HG03558 (cell line): Measurements from ENCODE around the gene CDADC1.

Experiments
- ATAC-seq: cut with Tn5 transposase; IDR thresholded peaks from one replicate; pipeline ENCODE4 v1.9.1; 2021; ENCODE audit warnings: moderate number of reproducible peaks; ENCODE audit not compliant: unreplicated experiment; ENCODE audit errors: extremely low read depth

The CDADC1 gene

GRCh38 chr13:49247643-49248621 lies at the start of gene CDADC1:
Gene CDADC1, plus strand, starts transcription at chr13:49247925. Its CDS starts 113 bp downstream, at chr13:49248038.
- ATAC-seq = peak; percentile 73

GRCh38 chr13:49206641-49207040 lies 41.1 kb upstream of the CDADC1 start:
- ATAC-seq = no peak

- ATAC-seq = no peak
Measured at GRCh38 chr13:49208619-49209018, 39.1 kb upstream of the CDADC1 start.

- ATAC-seq = no peak
Measured at GRCh38 chr13:49210114-49210513, 37.6 kb upstream of the CDADC1 start.

GRCh38 chr13:49210669-49211068 lies 37.1 kb upstream of the CDADC1 start:
- no peak for ATAC-seq

- ATAC-seq = no peak
Measured at GRCh38 chr13:49213539-49213938, 34.2 kb upstream of the CDADC1 start.

- no peak for ATAC-seq
Measured at GRCh38 chr13:49213997-49214916, 33.5 kb upstream of the CDADC1 start.

GRCh38 chr13:49214917-49215376 lies 32.8 kb upstream of the CDADC1 start:
- ATAC-seq = no peak

- no peak for ATAC-seq
Measured at GRCh38 chr13:49216334-49216733, 31.4 kb upstream of the CDADC1 start.

GRCh38 chr13:49217962-49218492 lies 29.7 kb upstream of the CDADC1 start:
- no peak for ATAC-seq

- no peak for ATAC-seq
Measured at GRCh38 chr13:49218493-49219051, 29.2 kb upstream of the CDADC1 start.

GRCh38 chr13:49219647-49220035 lies 28.1 kb upstream of the CDADC1 start:
- ATAC-seq = no peak

GRCh38 chr13:49220036-49220855 lies 27.5 kb upstream of the CDADC1 start, which contains the start of gene MLNR:
Gene MLNR, plus strand, starts transcription at chr13:49220338. Its CDS starts 0 bp downstream, at chr13:49220338.
- ATAC-seq = no peak

- ATAC-seq = no peak
Measured at GRCh38 chr13:49220856-49221589, 26.7 kb upstream of the CDADC1 start.

GRCh38 chr13:49221590-49221965 lies 26.1 kb upstream of the CDADC1 start:
- no peak for ATAC-seq

GRCh38 chr13:49225223-49226042 lies 22.3 kb upstream of the CDADC1 start:
- no peak for ATAC-seq

- ATAC-seq = no peak
Measured at GRCh38 chr13:49226613-49227012, 21.1 kb upstream of the CDADC1 start.

GRCh38 chr13:49234741-49235140 lies 13.0 kb upstream of the CDADC1 start:
- no peak for ATAC-seq
